ENCODE measurements around the gene TSPO. TPM values are rescaled to one million over a fixed set of nuclear protein-coding genes. Genes with fewer than 3 reads are reported as not detected.

The TSPO gene
- total RNA-seq, 2 donors from 2014 or later: 113 to 225 TPM

DNA sequence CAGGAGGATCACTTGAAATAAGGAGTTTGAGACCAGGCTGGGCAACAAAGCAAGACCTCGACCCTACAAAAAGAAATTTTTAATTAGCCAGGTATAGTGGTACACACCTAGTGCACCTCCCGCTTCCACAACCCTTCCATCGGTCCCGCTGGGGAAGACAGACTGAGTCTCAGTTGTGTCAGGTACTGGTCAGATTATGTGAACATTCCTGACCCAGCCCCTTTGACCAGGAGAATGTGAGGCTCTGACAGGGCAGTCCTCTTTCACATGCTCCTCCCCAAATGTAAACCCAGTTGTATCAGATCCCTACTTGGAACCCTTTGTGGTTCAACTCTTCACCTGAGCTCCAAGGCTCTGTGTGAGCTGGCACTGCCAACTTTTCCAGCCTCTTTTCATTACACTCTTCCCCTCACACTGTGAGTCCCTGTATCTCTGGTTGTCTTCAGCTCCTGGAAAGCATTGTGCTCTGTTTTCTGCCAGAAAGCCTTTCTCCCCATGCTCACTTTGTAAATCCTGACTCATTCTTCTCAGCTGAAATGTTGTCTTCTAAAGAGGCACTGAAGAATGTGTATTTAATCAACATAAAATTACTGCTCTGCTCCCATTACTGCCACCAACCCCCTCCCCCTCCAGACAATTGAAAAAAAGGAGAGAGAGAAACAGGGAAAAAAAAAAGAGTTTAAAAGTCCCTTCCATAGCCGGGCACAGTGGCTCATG, 37.6 kb downstream of the TSPO start:
- no peak overlapping the region for H3K27ac ChIP-seq
- no peaks in the 10 kb centered on the region for H3K27me3 ChIP-seq
- intact Hi-C loops (cut with DNase I): no loop called here
- DNase-seq: no peak
- H3K4me1 ChIP-seq: peaks cover 13% of the 10 kb centered on the region
- WGBS, 2 donors: 82 to 87% methylated on average over 5 of the region's 5 CpGs
- H3K9me3 ChIP-seq: no peaks in the 10 kb centered on the region
- no peak overlapping the region for H3K4me3 ChIP-seq
- TF ChIP-seq, protein P1, sequence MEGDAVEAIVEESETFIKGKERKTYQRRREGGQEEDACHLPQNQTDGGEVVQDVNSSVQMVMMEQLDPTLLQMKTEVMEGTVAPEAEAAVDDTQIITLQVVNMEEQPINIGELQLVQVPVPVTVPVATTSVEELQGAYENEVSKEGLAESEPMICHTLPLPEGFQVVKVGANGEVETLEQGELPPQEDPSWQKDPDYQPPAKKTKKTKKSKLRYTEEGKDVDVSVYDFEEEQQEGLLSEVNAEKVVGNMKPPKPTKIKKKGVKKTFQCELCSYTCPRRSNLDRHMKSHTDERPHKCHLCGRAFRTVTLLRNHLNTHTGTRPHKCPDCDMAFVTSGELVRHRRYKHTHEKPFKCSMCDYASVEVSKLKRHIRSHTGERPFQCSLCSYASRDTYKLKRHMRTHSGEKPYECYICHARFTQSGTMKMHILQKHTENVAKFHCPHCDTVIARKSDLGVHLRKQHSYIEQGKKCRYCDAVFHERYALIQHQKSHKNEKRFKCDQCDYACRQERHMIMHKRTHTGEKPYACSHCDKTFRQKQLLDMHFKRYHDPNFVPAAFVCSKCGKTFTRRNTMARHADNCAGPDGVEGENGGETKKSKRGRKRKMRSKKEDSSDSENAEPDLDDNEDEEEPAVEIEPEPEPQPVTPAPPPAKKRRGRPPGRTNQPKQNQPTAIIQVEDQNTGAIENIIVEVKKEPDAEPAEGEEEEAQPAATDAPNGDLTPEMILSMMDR (IDR thresholded peaks at IDR 0.05): no peak
- TF ChIP-seq POLR2A (IDR thresholded peaks at IDR 0.05): no peak
- H3K36me3 ChIP-seq (replicated peaks in 1 of 2; ENCODE audit: insufficient read depth in 1 of 2, low read depth in 2 of 2): no peaks in the 10 kb centered on the region
- no peak for ATAC-seq

DNA sequence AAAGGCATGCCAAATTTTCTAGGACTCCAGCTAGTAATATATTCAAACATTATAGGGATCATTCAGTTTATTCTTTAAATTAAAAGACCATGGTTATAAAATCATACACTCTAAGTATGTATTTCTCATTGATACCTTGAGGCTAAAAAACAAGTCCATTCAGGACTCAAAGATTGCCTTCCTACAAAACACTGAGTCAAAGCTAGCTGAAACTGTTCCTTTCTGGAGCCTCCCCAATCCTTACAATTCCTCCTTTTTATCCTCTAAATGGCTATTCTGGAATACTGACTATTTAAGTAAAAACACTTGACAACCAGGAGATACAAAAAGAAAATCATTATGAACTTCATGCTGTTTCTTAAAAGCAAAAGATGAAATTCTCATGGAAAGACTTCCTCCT, 40.5 kb downstream of the TSPO start:
- Histone ChIP-seq H3K27ac (no peak overlapping the region), H3K36me3 (replicated peaks in 1 of 2; ENCODE audit: insufficient read depth in 1 of 2, low read depth in 2 of 2) (no peaks in the 10 kb centered on the region), H3K4me3 (no peak overlapping the region), H3K27me3 (no peaks in the 10 kb centered on the region), H3K4me1 (no peaks in the 10 kb centered on the region), H3K9me3 (no peaks in the 10 kb centered on the region)
- intact Hi-C loops (cut with DNase I): no loop called here
- DNase-seq (no peak), ATAC-seq (no peak)
- TF ChIP-seq, protein P1 (IDR thresholded peaks at IDR 0.05): no peak
- TF ChIP-seq POLR2A (IDR thresholded peaks at IDR 0.05): no peak

DNA sequence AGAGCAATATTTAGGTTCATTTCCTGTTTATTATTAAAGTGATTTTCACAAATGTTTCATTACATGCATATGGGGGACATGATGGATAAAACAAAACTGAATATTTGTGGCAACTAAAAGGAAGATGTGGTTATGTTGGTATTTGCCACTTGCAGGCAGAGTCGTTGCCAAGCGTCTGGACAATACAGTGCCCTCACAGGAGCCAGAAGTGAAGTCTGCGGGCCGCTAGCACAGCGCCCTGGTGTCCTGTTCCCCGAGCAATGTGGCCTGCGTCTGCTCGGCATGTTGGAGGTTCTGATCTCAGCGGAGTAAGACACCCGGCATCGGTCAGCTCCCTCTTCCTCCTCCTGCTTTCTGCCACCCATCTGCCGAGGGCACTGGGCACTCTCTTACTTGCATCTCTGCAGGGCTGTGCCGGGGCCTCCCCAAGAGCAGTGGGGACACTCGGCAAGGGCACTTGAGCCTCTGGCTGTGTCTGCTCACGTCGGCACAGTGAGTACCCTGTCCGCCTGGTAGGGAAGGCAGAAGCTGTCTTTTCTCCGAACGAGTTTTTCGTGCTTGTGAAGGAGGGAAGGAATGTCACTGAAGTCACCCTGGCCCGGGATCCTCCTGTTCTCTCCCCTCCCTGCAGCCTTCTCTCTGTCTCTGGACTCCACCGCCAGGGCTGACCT, 46.0 kb downstream of the TSPO start:
- Histone ChIP-seq H3K4me1 (no peaks in the 10 kb centered on the region), H3K4me3 (no peak overlapping the region), H3K9me3 (no peaks in the 10 kb centered on the region), H3K27ac (no peak overlapping the region), H3K36me3 (replicated peaks in 1 of 2; ENCODE audit: insufficient read depth in 1 of 2, low read depth in 2 of 2) (no peaks in the 10 kb centered on the region), H3K27me3 (no peaks in the 10 kb centered on the region)
- intact Hi-C loops (cut with DNase I): no loop called here
- no peak for ATAC-seq
- WGBS, 2 donors: 43 to 54% methylated on average over 16 to 22 of the region's 22 CpGs
- TF ChIP-seq, protein P1 (IDR thresholded peaks at IDR 0.05): no peak
- no peak for TF ChIP-seq POLR2A (IDR thresholded peaks at IDR 0.05)
- DNase-seq: no peak

DNA sequence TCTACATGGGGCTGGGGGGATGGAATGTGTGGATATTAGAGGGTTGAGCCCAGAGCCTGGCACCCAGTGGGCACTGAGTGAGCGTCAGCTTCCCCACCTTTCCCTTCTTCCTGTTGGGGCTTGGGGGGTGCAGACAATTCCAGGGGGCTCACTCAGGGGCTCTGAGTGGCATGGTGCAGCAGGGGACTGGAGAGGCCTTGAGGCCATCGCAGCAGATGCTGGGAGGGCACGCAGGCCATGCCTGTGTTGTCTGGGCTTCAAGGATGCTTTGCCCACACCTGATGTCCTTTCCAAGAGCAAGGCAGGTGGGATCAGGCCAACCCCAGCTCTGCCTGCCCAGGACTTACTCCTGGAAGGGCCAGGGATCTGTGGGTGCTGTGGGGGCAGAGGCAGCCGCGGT, 46.8 kb downstream of the TSPO start:
- Histone ChIP-seq H3K27ac (no peak overlapping the region), H3K27me3 (no peaks in the 10 kb centered on the region), H3K4me3 (no peak overlapping the region), H3K4me1 (no peaks in the 10 kb centered on the region), H3K9me3 (no peaks in the 10 kb centered on the region), H3K36me3 (replicated peaks in 1 of 2; ENCODE audit: insufficient read depth in 1 of 2, low read depth in 2 of 2) (no peaks in the 10 kb centered on the region)
- DNase-seq (no peak), ATAC-seq (no peak)
- 63 to 64% methylated on average over 3 to 5 of the region's 5 CpGs for WGBS, 2 donors
- TF ChIP-seq, protein P1 (IDR thresholded peaks at IDR 0.05): no peak
- TF ChIP-seq POLR2A (IDR thresholded peaks at IDR 0.05): no peak
- intact Hi-C loops (cut with DNase I): no loop called here

DNA sequence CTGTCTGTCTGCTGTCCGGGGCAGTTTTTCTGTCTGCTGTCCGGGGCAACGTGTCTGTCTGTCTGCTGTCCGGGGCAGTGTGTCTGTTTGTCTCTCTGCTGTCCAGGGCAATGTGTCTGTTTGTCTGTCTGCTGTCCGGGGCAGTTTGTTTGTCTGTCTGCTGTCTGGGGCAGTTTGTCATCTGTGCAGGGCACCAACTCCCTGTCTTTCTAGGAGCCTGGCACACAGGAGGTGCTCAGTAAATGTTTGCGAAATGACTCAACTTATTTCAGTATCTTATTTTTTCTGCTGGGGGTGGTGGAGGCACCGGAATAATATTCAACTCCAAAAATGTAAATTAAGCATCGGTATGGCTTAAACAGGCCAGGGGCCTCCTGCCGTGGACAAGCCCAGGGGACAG, 47.6 kb downstream of the TSPO start:
- intact Hi-C loops (cut with DNase I): no loop called here
- no peak overlapping the region for H3K27ac ChIP-seq
- H3K4me1 ChIP-seq: no peaks in the 10 kb centered on the region
- no peaks in the 10 kb centered on the region for H3K9me3 ChIP-seq
- TF ChIP-seq, protein P1 (IDR thresholded peaks at IDR 0.05): no peak
- TF ChIP-seq POLR2A (IDR thresholded peaks at IDR 0.05): no peak
- no peak overlapping the region for H3K4me3 ChIP-seq
- no peak for ATAC-seq
- no peak for DNase-seq
- 66 to 69% methylated on average over 9 of the region's 9 CpGs for WGBS, 2 donors
- no peaks in the 10 kb centered on the region for H3K36me3 ChIP-seq (replicated peaks in 1 of 2; ENCODE audit: insufficient read depth in 1 of 2, low read depth in 2 of 2)
- no peaks in the 10 kb centered on the region for H3K27me3 ChIP-seq
